CD14-positive monocyte (primary cell): ENCODE data around the gene SNAI1. TPM values are rescaled to one million over a fixed set of nuclear protein-coding genes. Genes with fewer than 3 reads are reported as not detected.
A peak's percentile ranks its signal among the peaks of the same experiment; 100 is the strongest.

Source experiments
- DNase-seq, 3 donors: peaks; one replicate each; pipeline ENCODE4 v3.0.0-alpha.2; 2011 to 2022
- H2AFZ ChIP-seq: 2 replicates; pipeline ENCODE4 v1.6.0; 2012; ENCODE audit warnings: mild to moderate bottlenecking, low read depth, low read length, inconsistent platforms; ENCODE audit not compliant: insufficient read depth, poor library complexity, severe bottlenecking
- H3K27ac ChIP-seq, 2 donors: 1 replicate in 1 of 2; 2 replicates in 1 of 2; pipeline ENCODE4 v1.5.1; 2012 to 2013; ENCODE audit warnings: low read length in 2 of 2, control low read depth in 1 of 2, inconsistent platforms in 1 of 2, low read depth in 1 of 2, mild to moderate bottlenecking in 1 of 2
- H3K27me3 ChIP-seq, 2 donors: one replicate each; pipeline versions ENCODE4 v1.6.0 to v1.6.1; 2011 to 2013; ENCODE audit warnings: low read length in 2 of 2; ENCODE audit not compliant: control insufficient read depth in 2 of 2, insufficient read depth in 2 of 2
- H3K36me3 ChIP-seq, 2 donors: replicated peaks in 1 of 2; 1 replicate in 1 of 2; 2 replicates in 1 of 2; pipeline versions ENCODE4 v1.5.1 to v1.6.1; 2012 to 2013; ENCODE audit warnings: low read length in 2 of 2, control low read depth in 1 of 2, inconsistent platforms in 1 of 2, mild to moderate bottlenecking in 1 of 2; ENCODE audit not compliant: insufficient read depth in 2 of 2, control insufficient read depth in 1 of 2
- H3K4me1 ChIP-seq, 2 donors: 1 replicate in 1 of 2; 2 replicates in 1 of 2; pipeline versions ENCODE4 v1.5.1 to v1.6.1; 2012 to 2013; ENCODE audit warnings: low read length in 2 of 2, control low read depth in 1 of 2, inconsistent platforms in 1 of 2, mild to moderate bottlenecking in 1 of 2, moderate library complexity in 1 of 2; ENCODE audit not compliant: insufficient read depth in 2 of 2, control insufficient read depth in 1 of 2
- H3K4me2 ChIP-seq: replicated peaks from 2 replicates; pipeline ENCODE3; 2012; ENCODE audit warnings: low read length, moderate library complexity, mild to moderate bottlenecking; ENCODE audit not compliant: poor library complexity, severe bottlenecking; ENCODE audit errors: extremely low read depth
- H3K4me3 ChIP-seq, 3 experiments: fragments of 200-600 bp in 1 of 3; sonication (generic) in 1 of 3; replicated peaks in 1 of 3; 1 replicate in 2 of 3; 2 replicates in 1 of 3; pipeline ENCODE4 v1.5.1; 2011 to 2013; ENCODE audit warnings: low read length in 3 of 3, mild to moderate bottlenecking in 3 of 3, control low read depth in 2 of 3, low read depth in 2 of 3, inconsistent platforms in 1 of 3, moderate library complexity in 1 of 3
- H3K79me2 ChIP-seq: 2 replicates; pipeline ENCODE4 v1.6.0; 2012; ENCODE audit warnings: mild to moderate bottlenecking, control low read depth, inconsistent platforms, low read length, moderate library complexity; ENCODE audit not compliant: insufficient read depth
- H3K9ac ChIP-seq: 2 replicates; pipeline ENCODE4 v1.6.0; 2017; ENCODE audit warnings: low read length, mild to moderate bottlenecking; ENCODE audit not compliant: insufficient read depth, poor library complexity, severe bottlenecking
- H3K9me3 ChIP-seq, 2 donors: replicated peaks in 1 of 2; 1 replicate in 1 of 2; 2 replicates in 1 of 2; pipeline versions ENCODE4 v1.5.1 to v1.6.1; 2012 to 2013; ENCODE audit warnings: low read length in 2 of 2, control low read depth in 1 of 2; ENCODE audit not compliant: control insufficient read depth in 1 of 2, insufficient read depth in 1 of 2
- H4K20me1 ChIP-seq: 2 replicates; pipeline ENCODE4 v1.6.0; 2012; ENCODE audit warnings: mild to moderate bottlenecking, low read length, control low read depth, moderate library complexity; ENCODE audit not compliant: insufficient read depth
- H3K27ac Mint-ChIP-seq, 7 donors: one replicate each; pipeline ENCODE4 v1.8.0; 2020; ENCODE audit warnings: mild to moderate bottlenecking in 7 of 7, mixed read lengths in 7 of 7, moderate library complexity in 6 of 7, inconsistent platforms in 2 of 7
- H3K27me3 Mint-ChIP-seq, 3 donors: one replicate each; pipeline ENCODE4 v1.8.0; 2021 to 2022; ENCODE audit warnings: low read depth in 3 of 3, mild to moderate bottlenecking in 3 of 3, mixed read lengths in 3 of 3, moderate library complexity in 3 of 3, inconsistent platforms in 1 of 3
- H3K36me3 Mint-ChIP-seq, 2 donors: one replicate each; pipeline ENCODE4 v1.8.0; 2020; ENCODE audit warnings: mixed read lengths in 2 of 2, inconsistent platforms in 1 of 2, mild to moderate bottlenecking in 1 of 2
- H3K4me1 Mint-ChIP-seq: one replicate; pipeline ENCODE4 v1.8.0; 2020; ENCODE audit warnings: mild to moderate bottlenecking, mixed read lengths
- H3K4me3 Mint-ChIP-seq, 2 donors: one replicate each; pipeline ENCODE4 v1.8.0; 2020; ENCODE audit warnings: mild to moderate bottlenecking in 2 of 2, mixed read lengths in 2 of 2, moderate library complexity in 1 of 2
- H3K9me3 Mint-ChIP-seq, 7 donors: one replicate each; pipeline ENCODE4 v1.8.0; 2020 to 2022; ENCODE audit warnings: mixed read lengths in 7 of 7, mild to moderate bottlenecking in 6 of 7, moderate library complexity in 6 of 7, inconsistent platforms in 2 of 7
- CTCF ChIP-seq: fragments of 200-600 bp; IDR thresholded peaks from one replicate; pipeline ENCODE4 v1.8.0; 2022; ENCODE audit warnings: antibody characterized with exemption, mild to moderate bottlenecking
- whole genome bisulfite sequencing: methylation state at CpG from one replicate; pipeline ENCODE4 v1.1.5; 2013; ENCODE audit warnings: missing lambda C conversion rate; ENCODE audit not compliant: insufficient coverage; 5-methylcytosine and 5-hydroxymethylcytosine counted together
- intact Hi-C, 2 donors: fragments of 100-400 bp; cut with micrococcal nuclease; formaldehyde crosslinking; loops; one replicate each; pipeline versions ENCODE4 v1.15.0 to v1.15.1; 2023
- polyA plus RNA-seq, 3 donors: library from polyadenylated mRNA; depleted of rRNA in 1 of 3; unstranded in 2 of 3; stranded (reverse) in 1 of 3; fragments of 300-500 nt in 2 of 3; fragments of >200 nt in 1 of 3; fragmentation: Illumina TruSeq in 2 of 3; gene quantifications; 1 replicate in 2 of 3; 2 replicates in 1 of 3; pipeline ENCODE4 v1.2.3, GENCODE V29; 2012 to 2021

Gene SNAI1
- polyA plus RNA-seq, 3 donors = 2.4 to 181 (median 2.6) TPM

- H3K4me3 ChIP-seq = peak overlapping the region in 1 of 3 experiments; percentile 86
- peaks cover 0 to 10% of the 10 kb centered on the region in 2 donors for H3K27me3 ChIP-seq
- peaks cover 7% of the 10 kb centered on the region for H3K79me2 ChIP-seq
- H3K4me2 ChIP-seq = peak overlapping the region; percentile 89
- H3K9ac ChIP-seq = no peak overlapping the region
- peak overlapping the region in 1 of 2 donors; percentile 55 for H3K4me3 Mint-ChIP-seq
- no peak overlapping the region for H2AFZ ChIP-seq
- peaks cover 50% of the 10 kb centered on the region for H3K4me1 Mint-ChIP-seq
- H4K20me1 ChIP-seq = peaks cover 35% of the 10 kb centered on the region
- no peaks in the 10 kb centered on the region for H3K9me3 Mint-ChIP-seq
- peaks cover 33 to 70% of the 10 kb centered on the region in 2 donors for H3K4me1 ChIP-seq
- TF ChIP-seq CTCF = no peak
- WGBS = 100% methylated on average over 2 of the region's 6 CpGs
- no peak for DNase-seq
- intact Hi-C loops = no loop called here
- H3K9me3 ChIP-seq = no peaks in the 10 kb centered on the region
- H3K36me3 ChIP-seq = peaks cover 0 to 12% of the 10 kb centered on the region in 2 donors
- peaks cover 16 to 21% (median 20%) of the 10 kb centered on the region in 3 donors for H3K27me3 Mint-ChIP-seq
- H3K36me3 Mint-ChIP-seq = peaks cover 23 to 34% of the 10 kb centered on the region in 2 donors
- no peak overlapping the region for H3K27ac Mint-ChIP-seq
- H3K27ac ChIP-seq = no peak overlapping the region
These were observed 2.4 kb downstream of the SNAI1 start for GRCh38 chr20:49985157-49985556.

- no peak for TF ChIP-seq CTCF
- no peak for DNase-seq
- Mint-ChIP-seq H3K36me3 (peaks cover 23 to 34% of the 10 kb centered on the region in 2 donors), H3K4me1 (peaks cover 52% of the 10 kb centered on the region), H3K27ac (peak overlapping the region in 1 of 7 donors; percentile 73), H3K9me3 (no peaks in the 10 kb centered on the region), H3K27me3 (peaks cover 16 to 19% (median 16%) of the 10 kb centered on the region in 3 donors), H3K4me3 (no peak overlapping the region)
- H3K36me3 ChIP-seq = peaks cover 0 to 12% of the 10 kb centered on the region in 2 donors
- H3K4me3 ChIP-seq = no peak overlapping the region
- H3K27me3 ChIP-seq = peaks cover 0 to 10% of the 10 kb centered on the region in 2 donors
- peaks cover 7% of the 10 kb centered on the region for H3K79me2 ChIP-seq
- no peak overlapping the region for H2AFZ ChIP-seq
- 91% methylated on average over 11 of the region's 13 CpGs for WGBS
- peaks cover 35% of the 10 kb centered on the region for H4K20me1 ChIP-seq
- no peak overlapping the region for H3K27ac ChIP-seq
- no peaks in the 10 kb centered on the region for H3K9me3 ChIP-seq
- H3K4me2 ChIP-seq = peak overlapping the region; percentile 27
- H3K9ac ChIP-seq = no peak overlapping the region
- intact Hi-C loops = no loop called here
- H3K4me1 ChIP-seq = peaks cover 34 to 73% of the 10 kb centered on the region in 2 donors
These were observed 2.8 kb downstream of the SNAI1 start for GRCh38 chr20:49985617-49986016.
